K562 (cell line): ENCODE results near the gene HHEX. TPM values are rescaled to one million over a fixed set of nuclear protein-coding genes. Genes with fewer than 3 reads are reported as not detected.

Experiments used
- ATF4 ChIP-seq: fragments of 450-650 bp; formaldehyde crosslinking; IDR thresholded peaks from 2 replicates; pipeline ENCODE4 v1.4.0; 2022; ENCODE audit warnings: mild to moderate bottlenecking, moderate library complexity
- C11orf30 ChIP-seq: fragments of 450-650 bp; IDR thresholded peaks from 2 replicates; pipeline ENCODE4 v1.6.1; 2016; ENCODE audit warnings: low read depth, mild to moderate bottlenecking
- CBFA2T3 ChIP-seq: fragments of 450-650 bp; IDR thresholded peaks from 2 replicates; pipeline ENCODE4 v1.6.1; 2017
- CREB5 ChIP-seq: fragments of 250-450 bp; sonication (Bioruptor Pico); IDR thresholded peaks from 2 replicates; pipeline ENCODE4 v1.5.0; 2020; ENCODE audit warnings: mild to moderate bottlenecking
- CREM ChIP-seq: IDR thresholded peaks from 2 replicates; pipeline ENCODE4 v1.6.1; 2014; ENCODE audit warnings: antibody characterized with exemption, low read depth
- DEAF1 ChIP-seq: fragments of 450-650 bp; formaldehyde crosslinking; IDR thresholded peaks from 2 replicates; pipeline ENCODE4 v1.4.0; 2020; ENCODE audit warnings: mild to moderate bottlenecking, moderate library complexity
- EP300 ChIP-seq: IDR thresholded peaks from 2 replicates; pipeline ENCODE4 v1.6.1; 2012; ENCODE audit warnings: low read length, improper control_type of control experiment
- KDM5B ChIP-seq: fragments of 200-600 bp; sonication (generic); IDR thresholded peaks from 2 replicates; pipeline ENCODE4 v1.6.1; 2012; ENCODE audit warnings: low read depth, mild to moderate bottlenecking, moderate library complexity, low read length, control low read depth, inconsistent platforms; ENCODE audit not compliant: insufficient replicate concordance
- NFIX ChIP-seq: fragments of 250-450 bp; sonication (Bioruptor Pico); IDR thresholded peaks from 2 replicates; pipeline ENCODE4 v1.4.0; 2020; ENCODE audit warnings: low read depth, mild to moderate bottlenecking, moderate library complexity
- PML ChIP-seq: IDR thresholded peaks from 2 replicates; pipeline ENCODE4 v1.6.1; 2012; ENCODE audit warnings: low read length, inconsistent platforms
- RBM15 ChIP-seq: fragments of 200-400 bp; formaldehyde crosslinking; IDR thresholded peaks from 2 replicates; pipeline ENCODE4 v1.6.1; 2018; ENCODE audit warnings: mild to moderate bottlenecking, low read length, moderate library complexity; ENCODE audit not compliant: insufficient read depth
- TAF1 ChIP-seq: IDR thresholded peaks from 2 replicates; pipeline ENCODE4 v1.6.1; 2011; ENCODE audit warnings: mild to moderate bottlenecking, low read length, moderate library complexity; ENCODE audit not compliant: insufficient read depth, control insufficient read depth, severe bottlenecking; ENCODE audit errors: extremely low read depth
- THRB ChIP-seq: fragments of 450-650 bp; formaldehyde crosslinking; conservative IDR thresholded peaks from 2 replicates; pipeline ENCODE4 v1.4.0; 2022; ENCODE audit warnings: mild to moderate bottlenecking, missing genetic modification characterization
- ZNF592 ChIP-seq: fragments of 450-650 bp; IDR thresholded peaks from 2 replicates; pipeline ENCODE4 v1.6.1; 2017; ENCODE audit warnings: antibody characterized with exemption, mild to moderate bottlenecking
- ZNF655 ChIP-seq: fragments of 250-450 bp; sonication (Bioruptor Pico); IDR thresholded peaks from 2 replicates; pipeline ENCODE4 v1.5.0; 2021
- polyA plus RNA-seq, 8 experiments: library from polyadenylated mRNA; depleted of rRNA in 4 of 8; stranded (reverse) in 5 of 8; unstranded in 3 of 8; fragments of >200 nt; fragmentation: Nextera tagmentation in 2 of 8; fragmentation: Illumina TruSeq in 1 of 8; extraction: Ambion mirVana in 2 of 8; extraction: Trizol in 1 of 8; gene quantifications; 2 replicates each; pipeline versions ENCODE4 v1.2.1 to v1.2.3, GENCODE V29; 2011 to 2014; ENCODE audit warnings: inconsistent platforms in 1 of 8, missing spikeins in 1 of 8
- total RNA-seq, 7 experiments: library from RNA; depleted of rRNA in 6 of 7; stranded (reverse); fragments of >200 nt in 6 of 7; fragmentation: Illumina TruSeq in 2 of 7; extraction: Trizol in 2 of 7; gene quantifications; 2 replicates each; pipeline versions ENCODE4 v1.2.1 to v1.2.3, GENCODE V29; 2011 to 2021; ENCODE audit warnings: low replicate concordance in 1 of 7

HHEX gene
- total and polyA plus RNA-seq, 9 of the 15 experiments (the other 6 are each of a cell fraction or from before 2014, with no cell fraction given) = 37.2 to 133 (median 80.2) TPM

GRCh38 chr10:92696606-92697383 lies 7.0 kb downstream of the HHEX start (continued):
- TF ChIP-seq TAF1 = peak; percentile 11
- TF ChIP-seq CREM = 0 out of 2 replicates have a peak, but pooled peaks have one; percentile 4
- no peak for TF ChIP-seq RBM15
- peak; percentile 65 for TF ChIP-seq KDM5B
- 0 out of 2 replicates have a peak, but pooled peaks have one; percentile 25 for TF ChIP-seq DEAF1
- peak; percentile 66; the same call in 1 of the 2 replicates for TF ChIP-seq EP300
- TF ChIP-seq ATF4 = no peak
- peak; percentile 21; the same call in 1 of the 2 replicates for TF ChIP-seq CREB5 (CRISPR knock-in tag)
- TF ChIP-seq THRB (CRISPR knock-in tag) = 0 out of 2 replicates have a peak, but pooled peaks have one; percentile 39
- TF ChIP-seq ZNF655 (CRISPR knock-in tag) = no peak
- TF ChIP-seq CBFA2T3 = peak; percentile 44; the same call in 1 of the 2 replicates
- TF ChIP-seq C11orf30 = no peak
- 0 out of 2 replicates have a peak, but pooled peaks have one; percentile 19 for TF ChIP-seq ZNF592
- 0 out of 2 replicates have a peak, but pooled peaks have one; percentile 10 for TF ChIP-seq PML
- no peak for TF ChIP-seq NFIX (CRISPR knock-in tag)
